ENCODE measurements around the gene IYD.

GRCh38 chr6:150353445-150353844, 15.4 kb upstream of the IYD start:
- TF ChIP-seq CTCF (IDR thresholded peaks at IDR 0.05; ENCODE audit: low read depth, low read length) = no peak
- TF ChIP-seq EZH2phosphoT487 (IDR thresholded peaks at IDR 0.05; ENCODE audit: low read depth) = no peak

Measured in OCI-LY3 (cell line).